ENCODE measurements around the gene BTBD7.

DNA sequence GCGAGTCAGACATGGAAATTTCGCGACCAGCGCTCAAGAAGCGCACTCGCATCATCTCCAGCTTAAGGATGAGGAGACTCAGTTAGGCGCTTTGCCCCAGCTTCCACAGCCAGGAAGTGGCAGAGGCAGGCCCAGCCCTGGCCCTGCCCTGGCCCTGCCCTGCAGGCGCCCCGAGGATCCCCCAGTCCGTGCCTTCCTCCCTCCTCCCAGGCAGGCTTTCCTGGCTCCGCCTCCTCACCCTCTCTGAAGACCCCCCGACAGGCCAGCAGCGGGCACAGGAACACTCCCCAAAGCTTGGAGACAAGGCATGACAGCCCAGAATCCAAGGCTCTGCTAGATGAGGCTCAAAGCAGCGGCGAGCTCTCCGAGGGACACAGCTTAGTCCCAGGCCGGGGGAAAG, 100.7 kb downstream of the BTBD7 start:
- TF ChIP-seq POLR2A (IDR thresholded peaks at IDR 0.05): no peak
- TF ChIP-seq, protein P1, sequence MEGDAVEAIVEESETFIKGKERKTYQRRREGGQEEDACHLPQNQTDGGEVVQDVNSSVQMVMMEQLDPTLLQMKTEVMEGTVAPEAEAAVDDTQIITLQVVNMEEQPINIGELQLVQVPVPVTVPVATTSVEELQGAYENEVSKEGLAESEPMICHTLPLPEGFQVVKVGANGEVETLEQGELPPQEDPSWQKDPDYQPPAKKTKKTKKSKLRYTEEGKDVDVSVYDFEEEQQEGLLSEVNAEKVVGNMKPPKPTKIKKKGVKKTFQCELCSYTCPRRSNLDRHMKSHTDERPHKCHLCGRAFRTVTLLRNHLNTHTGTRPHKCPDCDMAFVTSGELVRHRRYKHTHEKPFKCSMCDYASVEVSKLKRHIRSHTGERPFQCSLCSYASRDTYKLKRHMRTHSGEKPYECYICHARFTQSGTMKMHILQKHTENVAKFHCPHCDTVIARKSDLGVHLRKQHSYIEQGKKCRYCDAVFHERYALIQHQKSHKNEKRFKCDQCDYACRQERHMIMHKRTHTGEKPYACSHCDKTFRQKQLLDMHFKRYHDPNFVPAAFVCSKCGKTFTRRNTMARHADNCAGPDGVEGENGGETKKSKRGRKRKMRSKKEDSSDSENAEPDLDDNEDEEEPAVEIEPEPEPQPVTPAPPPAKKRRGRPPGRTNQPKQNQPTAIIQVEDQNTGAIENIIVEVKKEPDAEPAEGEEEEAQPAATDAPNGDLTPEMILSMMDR (IDR thresholded peaks at IDR 0.05): no peak

All from stomach (tissue), 4 donors.